ENCODE data around the gene MTCL3.

Gene MTCL3

GRCh38 chr6:127510876-127511275 lies 8.3 kb downstream of the MTCL3 start:
- H3K4me3 ChIP-seq (ENCODE audit: low read depth, low read length) = no peak overlapping the region
- DNase-seq (ENCODE audit: low read depth) = no peak
- no peak for TF ChIP-seq CTCF (IDR thresholded peaks at IDR 0.05; ENCODE audit: control insufficient read depth, extremely low read depth, insufficient read depth)

GRCh38 chr6:127506894-127507293 lies 12.2 kb downstream of the MTCL3 start:
- no peak for DNase-seq (ENCODE audit: low read depth)
- H3K4me3 ChIP-seq (ENCODE audit: low read depth, low read length) = no peak overlapping the region
- no peak for TF ChIP-seq CTCF (IDR thresholded peaks at IDR 0.05; ENCODE audit: control insufficient read depth, extremely low read depth, insufficient read depth)

DNA sequence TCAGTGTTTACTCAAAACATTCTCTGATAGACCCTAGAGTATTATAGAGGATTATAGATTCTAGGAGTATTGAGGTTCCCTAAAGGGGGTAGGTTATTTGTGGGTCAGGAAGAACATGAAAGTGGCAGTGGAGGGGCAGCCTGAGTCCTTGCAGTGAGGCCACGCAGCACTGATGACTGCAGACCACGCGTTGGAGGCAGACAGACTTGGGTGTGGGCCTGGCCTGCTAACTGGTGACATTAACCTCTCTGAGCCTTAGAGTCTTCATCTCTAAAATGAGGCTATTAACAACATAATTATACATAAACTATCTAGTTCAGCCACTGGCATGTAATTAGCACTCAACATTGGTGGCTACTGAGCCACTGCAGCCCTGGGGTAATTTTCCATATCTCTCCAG lies 16.1 kb downstream of the MTCL3 start:
- no peak overlapping the region for H3K4me3 ChIP-seq (ENCODE audit: low read depth, low read length)
- no peak for TF ChIP-seq CTCF (IDR thresholded peaks at IDR 0.05; ENCODE audit: control insufficient read depth, extremely low read depth, insufficient read depth)
- DNase-seq (ENCODE audit: low read depth) = no peak

DNA sequence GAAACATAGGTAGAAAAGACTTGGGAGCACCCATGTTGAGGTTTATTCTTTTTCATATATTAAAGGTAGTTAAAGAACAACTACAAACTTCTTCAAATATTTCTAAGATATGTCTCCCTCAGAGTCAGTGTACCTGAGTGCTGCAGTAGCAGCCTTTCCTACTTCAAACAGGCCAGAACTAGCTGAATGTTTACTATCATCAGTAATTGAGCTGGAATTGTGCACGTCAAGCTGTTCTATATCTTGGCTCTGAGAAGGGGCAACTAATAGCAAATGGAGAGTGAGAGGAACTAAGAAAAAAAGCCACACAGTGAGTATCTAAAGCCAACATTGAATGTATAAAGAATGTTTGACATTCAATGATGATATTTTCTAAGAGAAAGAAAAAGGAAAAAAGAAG lies 21.7 kb downstream of the MTCL3 start:
- H3K4me3 ChIP-seq (ENCODE audit: low read depth, low read length) = no peak overlapping the region
- no peak for TF ChIP-seq CTCF (IDR thresholded peaks at IDR 0.05; ENCODE audit: control insufficient read depth, extremely low read depth, insufficient read depth)
- DNase-seq (ENCODE audit: low read depth) = no peak

DNA sequence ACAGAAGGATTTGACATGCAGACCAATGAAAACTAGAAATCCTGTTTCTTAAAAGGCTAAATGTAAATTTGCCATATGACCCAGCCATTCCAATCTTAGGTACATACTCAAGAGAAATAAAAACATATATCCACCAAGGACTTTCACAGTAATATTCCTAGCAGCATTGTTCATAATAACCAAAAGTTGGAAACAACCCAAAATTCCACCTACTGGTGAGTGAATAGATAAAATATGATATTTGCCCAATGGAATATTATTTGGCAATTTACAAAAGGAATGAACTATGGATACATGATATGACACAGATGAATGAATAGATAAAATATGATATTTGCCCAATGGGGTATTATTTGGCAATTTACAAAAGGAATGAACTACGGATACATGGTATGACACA lies 22.7 kb downstream of the MTCL3 start:
- DNase-seq (ENCODE audit: low read depth) = no peak
- 0 out of 2 replicates have a peak, but pooled peaks have one; percentile 7 for TF ChIP-seq CTCF (IDR thresholded peaks at IDR 0.05; ENCODE audit: control insufficient read depth, extremely low read depth, insufficient read depth)
- H3K4me3 ChIP-seq (ENCODE audit: low read depth, low read length) = no peak overlapping the region

DNA sequence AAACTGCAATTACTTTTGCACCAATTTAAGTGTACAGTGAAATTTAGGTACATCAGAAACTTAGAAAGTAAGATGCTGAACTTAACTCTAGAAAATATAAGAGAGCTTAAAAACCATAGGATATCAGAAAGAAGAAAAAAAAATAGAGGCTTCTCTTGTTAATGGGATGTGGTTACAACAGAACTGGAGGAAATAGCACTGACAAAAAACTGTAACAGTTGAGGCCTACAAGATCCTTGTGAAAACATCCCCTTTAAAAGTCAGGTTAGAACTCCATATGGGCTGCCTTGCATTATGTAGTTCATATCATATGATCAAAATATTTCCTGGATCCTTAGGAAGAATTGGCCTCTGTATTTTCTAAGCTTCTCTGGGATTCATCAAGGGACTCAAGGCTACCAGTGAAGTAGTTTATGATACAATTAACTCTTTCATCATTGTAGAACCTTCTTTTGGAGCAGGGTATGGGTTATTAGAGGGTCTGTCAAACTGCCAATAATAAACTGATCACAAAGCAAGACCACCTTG lies 24.8 kb downstream of the MTCL3 start:
- no peak for TF ChIP-seq CTCF (IDR thresholded peaks at IDR 0.05; ENCODE audit: control insufficient read depth, extremely low read depth, insufficient read depth)
- DNase-seq (ENCODE audit: low read depth) = no peak

GRCh38 chr6:127489248-127489647 lies 29.9 kb downstream of the MTCL3 start:
- H3K4me3 ChIP-seq (ENCODE audit: low read depth, low read length) = no peak overlapping the region
- no peak for DNase-seq (ENCODE audit: low read depth)
- no peak for TF ChIP-seq CTCF (IDR thresholded peaks at IDR 0.05; ENCODE audit: control insufficient read depth, extremely low read depth, insufficient read depth)

More for the DNA sequence above, 24.8 kb downstream of the MTCL3 start:
- H3K4me3 ChIP-seq (ENCODE audit: low read depth, low read length) = no peak overlapping the region

Measured in LNCaP clone FGC (cell line).